GM10266 (cell line): ENCODE results near the gene ACTN2.

Source experiments
- DNase-seq: peaks from one replicate; pipeline ENCODE4 v3.0.0; 2012; ENCODE audit errors: extremely low spot score
- TF ChIP-seq, protein P1 (sequence below): IDR thresholded peaks from 2 replicates; pipeline ENCODE4 v1.5.1; 2012; ENCODE audit warnings: mild to moderate bottlenecking, low read depth; ENCODE audit not compliant: control insufficient read depth, insufficient read depth; ENCODE audit errors: missing control alignments

ACTN2 gene

DNA sequence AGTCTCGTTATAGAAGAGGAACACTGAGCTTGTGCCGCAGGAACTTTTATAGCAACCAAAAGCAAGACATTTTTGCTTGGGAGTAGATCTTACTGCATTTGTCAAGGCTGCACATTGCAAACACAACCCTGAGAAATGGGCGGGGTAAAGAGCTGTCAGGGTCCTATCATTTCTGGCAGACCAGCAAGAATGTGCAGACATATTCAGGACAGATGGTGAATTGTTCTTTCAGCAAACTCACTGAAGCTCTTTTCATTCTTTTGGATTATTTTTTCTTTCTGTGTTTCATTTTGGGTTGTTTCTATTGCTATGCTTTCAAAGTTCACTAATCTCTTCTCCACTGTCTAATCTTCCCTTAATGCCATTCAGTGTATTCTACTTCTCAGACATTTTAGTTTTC, 5.1 kb upstream of the ACTN2 start:
- TF ChIP-seq, protein P1, sequence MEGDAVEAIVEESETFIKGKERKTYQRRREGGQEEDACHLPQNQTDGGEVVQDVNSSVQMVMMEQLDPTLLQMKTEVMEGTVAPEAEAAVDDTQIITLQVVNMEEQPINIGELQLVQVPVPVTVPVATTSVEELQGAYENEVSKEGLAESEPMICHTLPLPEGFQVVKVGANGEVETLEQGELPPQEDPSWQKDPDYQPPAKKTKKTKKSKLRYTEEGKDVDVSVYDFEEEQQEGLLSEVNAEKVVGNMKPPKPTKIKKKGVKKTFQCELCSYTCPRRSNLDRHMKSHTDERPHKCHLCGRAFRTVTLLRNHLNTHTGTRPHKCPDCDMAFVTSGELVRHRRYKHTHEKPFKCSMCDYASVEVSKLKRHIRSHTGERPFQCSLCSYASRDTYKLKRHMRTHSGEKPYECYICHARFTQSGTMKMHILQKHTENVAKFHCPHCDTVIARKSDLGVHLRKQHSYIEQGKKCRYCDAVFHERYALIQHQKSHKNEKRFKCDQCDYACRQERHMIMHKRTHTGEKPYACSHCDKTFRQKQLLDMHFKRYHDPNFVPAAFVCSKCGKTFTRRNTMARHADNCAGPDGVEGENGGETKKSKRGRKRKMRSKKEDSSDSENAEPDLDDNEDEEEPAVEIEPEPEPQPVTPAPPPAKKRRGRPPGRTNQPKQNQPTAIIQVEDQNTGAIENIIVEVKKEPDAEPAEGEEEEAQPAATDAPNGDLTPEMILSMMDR = no peak
- no peak for DNase-seq

DNA sequence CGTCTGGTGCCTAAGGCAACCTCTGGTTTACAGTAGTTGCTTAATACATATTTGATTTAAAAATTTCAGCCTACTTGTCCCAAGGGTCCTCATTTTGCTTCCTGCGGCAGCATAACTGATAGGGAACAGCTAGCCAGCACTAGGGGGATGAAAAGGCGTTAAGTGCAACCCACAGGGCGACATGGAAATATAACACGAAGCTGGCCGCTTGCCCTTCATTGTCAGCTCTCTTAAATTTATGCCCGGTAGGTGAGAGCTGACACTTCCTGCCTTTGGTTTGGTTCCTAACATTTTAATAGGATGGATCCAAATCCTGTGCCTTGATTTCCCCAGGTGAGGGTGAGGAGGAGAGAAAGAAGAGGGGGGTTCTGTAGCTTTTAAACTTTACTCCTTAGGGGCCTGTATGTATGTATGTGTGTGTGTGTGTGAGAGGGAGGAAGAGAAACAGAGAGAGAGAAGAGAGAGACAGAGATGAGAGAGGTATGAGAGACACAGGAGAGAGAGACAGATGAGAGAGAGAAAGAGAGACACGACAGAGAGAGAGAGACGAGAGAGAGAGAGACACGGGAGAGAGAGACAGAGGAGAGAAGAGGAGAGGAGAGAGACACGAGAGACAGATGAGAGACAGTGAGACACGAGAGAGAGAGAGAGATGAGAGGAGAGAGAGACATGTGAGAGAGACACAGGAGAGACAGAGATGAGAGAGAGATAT, 938 bp upstream of the ACTN2 start:
- no peak for DNase-seq
- TF ChIP-seq, protein P1 = no peak

DNA sequence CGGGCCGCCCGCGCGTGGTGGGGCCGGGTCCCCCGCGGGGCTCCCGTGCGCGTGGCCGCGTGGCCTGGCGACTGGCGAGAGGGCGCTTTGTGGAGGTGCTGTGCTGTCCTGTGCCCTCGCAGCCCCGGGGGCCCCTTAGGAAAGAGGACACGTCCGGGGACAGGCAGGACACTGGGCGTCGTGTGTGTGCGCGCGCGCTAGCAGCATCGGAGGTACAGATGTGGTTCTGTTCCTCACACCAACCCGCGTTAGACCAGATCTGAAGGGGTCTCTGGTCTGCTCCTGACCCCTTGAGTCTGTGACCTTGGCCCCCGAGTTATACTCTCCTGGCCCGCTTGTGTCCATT, 489 bp downstream of the ACTN2 start:
- TF ChIP-seq, protein P1 = no peak
- DNase-seq = no peak

DNA sequence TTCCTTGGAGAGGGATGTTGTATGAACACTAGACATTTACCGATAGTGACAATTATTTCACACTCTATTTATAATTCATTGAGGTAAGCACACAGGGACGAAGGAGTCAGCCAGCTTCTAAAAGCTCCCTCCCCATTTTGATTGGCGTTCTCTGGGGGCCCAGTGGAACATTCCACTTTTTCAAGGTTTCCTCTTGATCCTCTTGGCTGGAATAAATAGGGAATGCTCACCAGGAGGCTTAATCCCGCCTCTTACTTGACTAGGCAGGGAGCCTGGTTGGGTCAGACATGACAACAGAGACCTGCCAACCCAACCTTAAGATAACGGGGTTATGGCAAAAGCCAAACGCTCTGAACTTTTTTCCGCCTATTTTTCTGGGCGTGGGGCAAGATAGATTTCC, 974 bp downstream of the ACTN2 start:
- TF ChIP-seq, protein P1 = no peak
- no peak for DNase-seq

DNA sequence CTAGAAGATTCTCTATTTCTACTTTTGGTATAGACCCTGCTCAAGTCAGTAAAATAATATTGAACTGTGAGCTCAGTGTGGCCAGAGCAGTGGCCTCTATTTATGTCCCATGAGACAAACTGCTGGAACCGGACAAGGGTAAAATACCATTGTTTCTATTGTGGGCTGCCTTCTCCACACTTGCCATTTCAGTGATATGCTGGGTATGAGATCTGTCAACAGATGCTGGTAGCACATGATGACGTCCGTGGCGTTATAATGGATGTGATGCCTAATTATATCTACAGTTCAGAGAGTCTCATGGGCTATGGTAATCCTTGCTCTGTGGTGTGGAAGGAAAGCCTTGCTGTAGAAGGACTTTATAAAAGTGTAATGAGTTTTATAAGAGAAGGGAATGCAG, 2.4 kb downstream of the ACTN2 start:
- TF ChIP-seq, protein P1 = no peak
- no peak for DNase-seq

DNA sequence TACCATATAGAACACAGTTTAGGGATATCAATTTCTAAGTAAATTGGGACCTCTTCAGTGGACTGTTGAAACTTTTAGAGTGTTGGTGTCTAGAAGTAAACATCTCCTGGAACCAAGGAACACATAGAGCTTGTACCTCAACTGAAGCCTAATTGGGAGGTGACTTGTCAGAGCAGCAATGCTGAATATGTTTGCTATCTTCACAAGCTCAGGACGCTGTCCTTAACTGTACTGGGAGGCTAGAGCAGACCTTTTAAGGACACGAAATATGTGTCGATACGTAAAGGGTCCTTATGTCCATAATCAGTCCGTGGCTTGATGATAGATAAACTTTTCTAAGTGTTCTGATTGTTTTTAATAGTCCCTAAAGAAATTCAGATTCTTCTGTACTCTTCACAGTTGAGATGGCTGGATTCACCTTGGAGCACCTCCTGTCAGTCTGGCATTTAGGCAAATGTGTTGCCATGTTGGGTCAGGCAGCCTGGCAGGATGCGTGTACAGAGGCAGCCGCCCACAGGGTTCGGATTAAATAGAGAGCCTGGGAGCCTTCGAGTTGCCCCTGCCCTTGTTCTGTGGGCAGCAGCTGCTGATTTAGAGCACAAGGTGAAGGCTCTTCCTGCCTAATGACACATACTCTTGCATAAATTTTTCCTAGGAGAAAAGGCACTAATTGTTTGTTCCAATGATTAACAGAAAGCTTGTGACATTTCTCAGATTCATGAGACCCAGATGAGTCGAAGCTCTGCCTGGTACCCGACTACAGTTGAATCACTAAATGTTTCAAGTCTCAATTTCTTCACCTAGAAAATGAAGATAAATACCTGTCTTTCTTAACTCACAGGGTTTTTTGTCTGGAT, 3.6 kb downstream of the ACTN2 start:
- TF ChIP-seq, protein P1 = no peak
- no peak for DNase-seq

DNA sequence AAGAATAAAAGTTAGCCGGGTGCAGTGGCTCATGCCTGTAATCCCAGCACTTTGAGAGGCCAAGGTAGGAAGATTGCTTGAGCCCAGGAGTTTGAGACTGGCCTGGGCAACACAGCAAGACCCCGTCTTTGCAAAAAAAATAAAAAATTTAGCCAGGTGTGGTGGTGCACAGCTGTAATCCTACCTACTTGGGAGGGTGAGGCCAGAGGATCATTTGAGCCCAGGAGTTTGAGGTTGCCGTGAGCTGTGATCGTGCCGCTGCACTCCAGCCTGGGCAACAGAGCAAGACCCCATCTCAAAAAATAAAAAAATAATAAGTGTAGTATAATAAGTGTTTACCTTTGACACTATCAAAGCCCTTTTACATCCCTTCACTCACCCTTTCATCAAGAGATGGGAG, 5.0 kb downstream of the ACTN2 start:
- TF ChIP-seq, protein P1 = no peak
- no peak for DNase-seq
